Transverse colon (tissue), 4 donors: ENCODE data around the gene VAX1. TPM values are rescaled to one million over a fixed set of nuclear protein-coding genes. Genes with fewer than 3 reads are reported as not detected.
"Not testable (repeated sequence)": the region's sequence is repeated elsewhere in the genome, so short reads cannot be mapped to it uniquely, and the experiment has no call there.

Experiments
- DNase-seq: peaks from one replicate; pipeline ENCODE4 v3.0.0-alpha.2; 2019
- H3K27ac ChIP-seq, 4 donors: fragments of 200-600 bp; sonication (generic); 2 replicates each; pipeline ENCODE4 v1.5.1; 2016 to 2018; ENCODE audit warnings: inconsistent platforms in 4 of 4
- H3K27me3 ChIP-seq: fragments of 200-600 bp; sonication (generic); 2 replicates; pipeline ENCODE4 v1.5.1; 2017; ENCODE audit warnings: inconsistent platforms
- H3K36me3 ChIP-seq, 4 donors: fragments of 200-600 bp; sonication (generic); 2 replicates each; pipeline ENCODE4 v1.5.1; 2017 to 2019; ENCODE audit warnings: inconsistent platforms in 4 of 4
- H3K4me1 ChIP-seq, 4 donors: fragments of 200-600 bp; sonication (generic); 2 replicates each; pipeline ENCODE4 v1.5.1; 2017 to 2020; ENCODE audit warnings: inconsistent platforms in 4 of 4
- H3K4me3 ChIP-seq, 4 donors: fragments of 200-600 bp; sonication (generic); 1 replicate in 1 of 4; 2 replicates in 3 of 4; pipeline versions ENCODE4 v1.5.1 to v1.6.1; 2017 to 2019; ENCODE audit warnings: inconsistent platforms in 4 of 4
- H3K9me3 ChIP-seq, 2 donors: fragments of 200-600 bp; sonication (generic); 2 replicates each; pipeline ENCODE4 v1.5.1; 2017 to 2019; ENCODE audit warnings: inconsistent platforms in 2 of 2
- EP300 ChIP-seq: sonication (generic); formaldehyde crosslinking; IDR thresholded peaks from one replicate; pipeline ENCODE4 v1.6.1; 2017; ENCODE audit warnings: antibody characterized with exemption, low read depth
- POLR2A ChIP-seq: fragments of 450-650 bp; IDR thresholded peaks from one replicate; pipeline ENCODE4 v1.6.1; 2016; ENCODE audit warnings: antibody characterized with exemption, mild to moderate bottlenecking, moderate library complexity
- POLR2AphosphoS5 ChIP-seq, 3 donors: sonication (generic); formaldehyde crosslinking; IDR thresholded peaks; one replicate each; pipeline ENCODE4 v1.6.1; 2016; ENCODE audit warnings: antibody characterized with exemption in 3 of 3
- WGBS, 2 donors: methylation state at CpG; one replicate each; pipeline ENCODE4 v1.1.5; 2018; ENCODE audit warnings: low coverage in 1 of 2; 5-methylcytosine and 5-hydroxymethylcytosine counted together
- in situ Hi-C, 4 donors: fragments of 200-750 bp; cut with MboI; loops; one replicate each; pipeline versions ENCODE4 v1.15.0 to v1.15.1; 2017; ENCODE audit warnings: low sequenced_read_pairs in 3 of 4, low pct_ligation_motif_present in 1 of 4, low pct_unique_long_range_greater_than_20kb in 1 of 4
- intact Hi-C: fragments of 100-400 bp; cut with DNase I; formaldehyde crosslinking; loops from one replicate; pipeline ENCODE4 v1.15.1; 2023; ENCODE audit warnings: low total_unique reads
- total RNA-seq, 4 donors: library from RNA; depleted of rRNA; stranded (reverse); fragments of >200 nt; gene quantifications; one replicate each; pipeline ENCODE4 v1.1.0, GENCODE V29; 2016
- TF ChIP-seq, protein P1 (sequence below), 5 experiments: fragments of 200-600 bp in 3 of 5; fragments of 450-650 bp in 2 of 5; sonication (generic) in 3 of 5; IDR thresholded peaks; 1 replicate in 2 of 5; 2 replicates in 3 of 5; pipeline ENCODE4 v1.5.1; 2016 to 2017; ENCODE audit warnings: antibody characterized with exemption in 5 of 5, inconsistent platforms in 3 of 5, mild to moderate bottlenecking in 2 of 5, moderate library complexity in 1 of 5

The VAX1 gene
- total RNA-seq, 4 donors from 2014 or later = not detected

DNA sequence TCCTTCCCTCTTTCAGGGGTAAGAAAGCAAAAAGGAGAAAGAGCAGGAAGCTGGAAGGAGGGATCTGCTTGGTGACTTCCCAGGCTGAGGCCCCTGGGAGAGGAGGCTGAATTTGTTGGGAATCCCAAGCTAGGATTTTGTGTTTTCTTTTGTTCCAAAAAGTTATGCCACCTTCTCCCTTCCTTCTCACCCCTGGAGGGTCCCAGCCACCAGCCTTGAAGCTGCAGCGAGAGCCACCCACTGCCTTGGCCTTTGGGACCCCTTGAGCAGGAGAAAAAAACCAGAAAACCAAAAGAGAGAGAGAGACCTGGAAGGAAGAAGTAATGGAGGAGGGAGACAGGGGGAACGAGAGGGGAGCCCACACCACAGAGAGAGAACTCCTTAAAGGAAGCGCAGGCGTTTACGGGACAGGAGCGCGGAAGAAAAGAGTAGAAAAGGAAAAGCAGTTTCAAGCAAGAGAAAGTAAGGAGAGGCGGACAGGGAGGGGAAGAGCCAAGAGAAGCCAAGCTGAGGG, 7.2 kb downstream of the VAX1 start:
- intact Hi-C loops (no loop called here), in situ Hi-C loops (no loop called here)
- Histone ChIP-seq H3K4me1 (peaks cover 0 to 33% (median 29%) of the 10 kb centered on the region in 4 donors), H3K27me3 (peaks cover 96% of the 10 kb centered on the region), H3K9me3 (no peaks in the 10 kb centered on the region), H3K36me3 (no peaks in the 10 kb centered on the region), H3K4me3 (peak overlapping the region in 1 of 4 donors; percentile 24), H3K27ac (no peak overlapping the region)
- 27 to 50% methylated on average over 8 of the region's 8 CpGs for WGBS, 2 donors
- TF ChIP-seq POLR2A (no peak), POLR2AphosphoS5 (IDR thresholded peaks at IDR 0.05) (no peak), EP300 (no peak)
- TF ChIP-seq, protein P1, sequence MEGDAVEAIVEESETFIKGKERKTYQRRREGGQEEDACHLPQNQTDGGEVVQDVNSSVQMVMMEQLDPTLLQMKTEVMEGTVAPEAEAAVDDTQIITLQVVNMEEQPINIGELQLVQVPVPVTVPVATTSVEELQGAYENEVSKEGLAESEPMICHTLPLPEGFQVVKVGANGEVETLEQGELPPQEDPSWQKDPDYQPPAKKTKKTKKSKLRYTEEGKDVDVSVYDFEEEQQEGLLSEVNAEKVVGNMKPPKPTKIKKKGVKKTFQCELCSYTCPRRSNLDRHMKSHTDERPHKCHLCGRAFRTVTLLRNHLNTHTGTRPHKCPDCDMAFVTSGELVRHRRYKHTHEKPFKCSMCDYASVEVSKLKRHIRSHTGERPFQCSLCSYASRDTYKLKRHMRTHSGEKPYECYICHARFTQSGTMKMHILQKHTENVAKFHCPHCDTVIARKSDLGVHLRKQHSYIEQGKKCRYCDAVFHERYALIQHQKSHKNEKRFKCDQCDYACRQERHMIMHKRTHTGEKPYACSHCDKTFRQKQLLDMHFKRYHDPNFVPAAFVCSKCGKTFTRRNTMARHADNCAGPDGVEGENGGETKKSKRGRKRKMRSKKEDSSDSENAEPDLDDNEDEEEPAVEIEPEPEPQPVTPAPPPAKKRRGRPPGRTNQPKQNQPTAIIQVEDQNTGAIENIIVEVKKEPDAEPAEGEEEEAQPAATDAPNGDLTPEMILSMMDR (IDR thresholded peaks at IDR 0.05) = no peak
- no peak for DNase-seq

DNA sequence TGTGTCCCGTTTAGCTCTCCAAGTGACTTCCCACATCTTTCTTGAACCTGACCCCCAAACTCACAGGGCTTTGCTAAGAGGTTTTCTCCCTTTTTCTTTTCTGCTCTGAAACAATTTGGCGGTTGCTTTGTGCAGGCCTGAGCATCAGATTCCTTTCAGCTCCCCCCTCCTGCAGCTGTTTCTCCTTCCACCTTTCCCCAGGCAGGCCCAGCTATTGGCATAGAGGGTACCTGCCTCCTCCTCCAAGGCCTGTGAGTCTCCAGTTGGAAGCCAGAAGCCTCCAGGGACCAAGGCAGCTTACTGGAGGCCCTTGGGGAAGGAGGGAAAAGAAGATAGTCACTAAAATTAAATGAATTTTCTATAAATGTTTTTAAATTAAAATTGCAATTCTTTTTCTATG, 7.7 kb downstream of the VAX1 start:
- DNase-seq = no peak
- in situ Hi-C loops (no loop called here), intact Hi-C loops (no loop called here)
- Histone ChIP-seq H3K27me3 (peaks cover 96% of the 10 kb centered on the region), H3K4me1 (peaks cover 0 to 33% (median 29%) of the 10 kb centered on the region in 4 donors), H3K9me3 (no peaks in the 10 kb centered on the region), H3K36me3 (no peaks in the 10 kb centered on the region), H3K27ac (no peak overlapping the region), H3K4me3 (no peak overlapping the region)
- WGBS, 2 donors = 88% methylated on average over 2 of the region's 2 CpGs; no CpG with 5 or more reads in 1 of the 2 donors
- no peak for TF ChIP-seq POLR2A
- TF ChIP-seq, protein P1 (IDR thresholded peaks at IDR 0.05) = no peak
- no peak for TF ChIP-seq POLR2AphosphoS5 (IDR thresholded peaks at IDR 0.05)
- no peak for TF ChIP-seq EP300

DNA sequence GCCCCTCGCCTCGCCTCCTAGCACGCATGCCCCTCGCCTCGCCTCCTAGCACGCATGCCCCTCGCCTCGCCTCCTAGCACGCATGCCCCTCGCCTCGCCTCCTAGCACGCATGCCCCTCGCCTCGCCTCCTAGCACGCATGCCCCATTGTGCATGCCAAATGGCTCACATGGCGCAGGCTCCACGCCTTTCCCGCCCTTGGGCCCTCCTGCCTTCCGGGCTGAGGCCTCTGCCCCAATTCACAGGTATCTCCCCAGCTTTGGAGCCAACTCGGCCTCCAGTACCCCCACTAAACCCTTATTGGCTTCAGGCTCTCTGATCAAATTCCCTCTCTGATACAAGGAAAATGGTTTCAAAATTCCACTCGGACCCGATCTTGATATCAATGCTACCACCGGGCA, 11.4 kb downstream of the VAX1 start:
- H3K27ac ChIP-seq, H3K4me1 ChIP-seq, DNase-seq, intact Hi-C loops, H3K4me3 ChIP-seq, in situ Hi-C loops, H3K36me3 ChIP-seq, H3K9me3 ChIP-seq: not testable (repeated sequence)
- WGBS, 2 donors = 93 to 100% methylated on average over 3 to 16 of the region's 23 CpGs
- peaks cover 71% of the 10 kb centered on the region for H3K27me3 ChIP-seq

DNA sequence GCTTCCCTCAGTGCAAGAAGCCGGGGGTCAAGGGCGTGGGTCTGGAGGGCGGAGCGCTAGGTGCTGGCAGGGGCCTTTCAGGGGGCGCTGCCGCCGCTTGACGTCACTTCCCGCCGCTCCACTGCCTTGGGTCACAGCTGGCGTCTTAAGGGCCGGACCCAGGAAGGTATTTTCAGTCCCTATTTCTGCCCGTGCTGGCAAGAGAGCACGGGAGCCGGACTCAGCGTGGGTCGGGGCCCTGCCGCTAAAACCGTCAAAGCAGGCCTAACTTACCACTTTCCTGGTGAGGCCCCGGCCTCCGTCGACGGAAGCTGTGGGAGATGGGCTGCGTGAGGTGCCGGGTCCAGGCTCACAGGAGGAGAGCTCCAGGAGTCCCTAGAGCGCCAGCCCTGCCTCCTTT, 12.0 kb downstream of the VAX1 start:
- H3K4me3 ChIP-seq = no peak overlapping the region
- no peak overlapping the region for H3K27ac ChIP-seq
- DNase-seq = no peak
- H3K27me3 ChIP-seq = peaks cover 65% of the 10 kb centered on the region
- no peaks in the 10 kb centered on the region for H3K9me3 ChIP-seq
- TF ChIP-seq, protein P1 (IDR thresholded peaks at IDR 0.05) = no peak
- TF ChIP-seq POLR2AphosphoS5 (IDR thresholded peaks at IDR 0.05) (no peak), POLR2A (no peak), EP300 (no peak)
- in situ Hi-C loops = no loop called here
- intact Hi-C loops = no loop called here
- H3K4me1 ChIP-seq = peaks cover 0 to 2% (median under 1%) of the 10 kb centered on the region in 4 donors
- no peaks in the 10 kb centered on the region for H3K36me3 ChIP-seq
- 63 to 68% methylated on average over 3 to 26 of the region's 26 CpGs for WGBS, 2 donors

DNA sequence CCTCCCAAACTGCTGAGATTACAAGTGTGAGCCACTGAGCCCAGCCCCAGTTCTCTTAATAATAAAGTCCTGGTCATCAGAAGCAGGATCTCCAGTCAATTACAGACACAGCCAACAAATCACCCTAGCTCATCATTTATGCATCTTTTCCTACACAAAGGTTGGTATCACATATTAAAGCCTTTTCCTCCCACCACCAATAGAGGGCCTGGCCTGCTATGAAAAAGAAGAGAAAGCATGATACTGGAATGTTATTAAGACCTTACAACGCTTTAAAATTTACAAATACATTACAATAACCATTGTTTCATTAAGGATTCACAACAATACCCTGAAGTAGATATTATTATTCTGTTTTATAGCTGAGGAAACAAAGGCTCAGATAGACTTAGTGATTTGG, 25.9 kb downstream of the VAX1 start:
- no peak for TF ChIP-seq POLR2AphosphoS5 (IDR thresholded peaks at IDR 0.05)
- TF ChIP-seq, protein P1 (IDR thresholded peaks at IDR 0.05) = peak in 2 of 5 experiments; percentile 7 to 14
- no peak overlapping the region for H3K4me3 ChIP-seq
- no peaks in the 10 kb centered on the region for H3K9me3 ChIP-seq
- WGBS, 2 donors = 29 to 44% methylated on average over 1 of the region's 1 CpG
- in situ Hi-C loops (no loop called here), intact Hi-C loops (no loop called here)
- H3K27ac ChIP-seq = no peak overlapping the region
- no peak for DNase-seq
- no peaks in the 10 kb centered on the region for H3K36me3 ChIP-seq
- peaks cover 46% of the 10 kb centered on the region for H3K27me3 ChIP-seq
- H3K4me1 ChIP-seq = no peaks in the 10 kb centered on the region
